ENCODE data around the gene MZF1.

- no peak for TF ChIP-seq CTCF (conservative IDR thresholded peaks at IDR 0.05)
- TF ChIP-seq EZH2 (IDR thresholded peaks at IDR 0.05; ENCODE audit: low read depth): no peak
Measured at GRCh38 chr19:58551577-58552471, 21.3 kb downstream of the MZF1 start.
